ENCODE measurements around the gene KCTD2. TPM values are rescaled to one million over a fixed set of nuclear protein-coding genes. Genes with fewer than 3 reads are reported as not detected.

Gene KCTD2
- total and polyA plus RNA-seq, 3 donors from 2014 or later: 88.9 to 135 (median 122) TPM

DNA sequence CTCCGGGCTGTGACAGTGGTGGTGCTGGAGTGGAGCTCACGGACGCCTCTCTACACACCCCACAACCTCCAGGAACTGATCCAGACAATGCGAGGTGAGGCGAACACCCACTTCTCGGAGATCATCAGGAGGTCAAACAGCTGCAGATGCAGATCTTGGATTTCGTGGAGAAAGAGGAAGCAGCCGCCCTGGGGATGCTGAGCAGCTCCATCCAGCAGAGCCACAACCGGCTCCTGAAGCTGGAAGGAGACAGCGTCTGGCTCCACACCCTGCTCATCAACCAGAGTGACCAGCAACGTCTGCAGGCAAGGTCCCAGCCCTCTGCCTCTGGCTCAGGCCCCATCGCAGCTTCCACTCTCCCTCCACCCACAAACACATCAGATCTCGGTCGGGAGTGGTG lies 27.5 kb downstream of the KCTD2 start:
- TF ChIP-seq POLR2A (IDR thresholded peaks at IDR 0.05): no peak
- TF ChIP-seq, protein P1, sequence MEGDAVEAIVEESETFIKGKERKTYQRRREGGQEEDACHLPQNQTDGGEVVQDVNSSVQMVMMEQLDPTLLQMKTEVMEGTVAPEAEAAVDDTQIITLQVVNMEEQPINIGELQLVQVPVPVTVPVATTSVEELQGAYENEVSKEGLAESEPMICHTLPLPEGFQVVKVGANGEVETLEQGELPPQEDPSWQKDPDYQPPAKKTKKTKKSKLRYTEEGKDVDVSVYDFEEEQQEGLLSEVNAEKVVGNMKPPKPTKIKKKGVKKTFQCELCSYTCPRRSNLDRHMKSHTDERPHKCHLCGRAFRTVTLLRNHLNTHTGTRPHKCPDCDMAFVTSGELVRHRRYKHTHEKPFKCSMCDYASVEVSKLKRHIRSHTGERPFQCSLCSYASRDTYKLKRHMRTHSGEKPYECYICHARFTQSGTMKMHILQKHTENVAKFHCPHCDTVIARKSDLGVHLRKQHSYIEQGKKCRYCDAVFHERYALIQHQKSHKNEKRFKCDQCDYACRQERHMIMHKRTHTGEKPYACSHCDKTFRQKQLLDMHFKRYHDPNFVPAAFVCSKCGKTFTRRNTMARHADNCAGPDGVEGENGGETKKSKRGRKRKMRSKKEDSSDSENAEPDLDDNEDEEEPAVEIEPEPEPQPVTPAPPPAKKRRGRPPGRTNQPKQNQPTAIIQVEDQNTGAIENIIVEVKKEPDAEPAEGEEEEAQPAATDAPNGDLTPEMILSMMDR (IDR thresholded peaks at IDR 0.05): no peak
- H3K27me3 ChIP-seq: no peaks in the 10 kb centered on the region
- peaks cover 19% of the 10 kb centered on the region for H3K4me1 ChIP-seq
- intact Hi-C loops (cut with DNase I; ENCODE audit: low total_unique reads): no loop called here
- H3K9me3 ChIP-seq: no peaks in the 10 kb centered on the region
- no peak overlapping the region for H3K27ac ChIP-seq
- no peaks in the 10 kb centered on the region for H3K36me3 ChIP-seq (ENCODE audit: low read depth, missing control alignments)
- no peak for DNase-seq
- no peak overlapping the region for H3K4me3 ChIP-seq
- 88 to 93% methylated on average over 3 to 14 of the region's 14 CpGs for WGBS, 2 donors

DNA sequence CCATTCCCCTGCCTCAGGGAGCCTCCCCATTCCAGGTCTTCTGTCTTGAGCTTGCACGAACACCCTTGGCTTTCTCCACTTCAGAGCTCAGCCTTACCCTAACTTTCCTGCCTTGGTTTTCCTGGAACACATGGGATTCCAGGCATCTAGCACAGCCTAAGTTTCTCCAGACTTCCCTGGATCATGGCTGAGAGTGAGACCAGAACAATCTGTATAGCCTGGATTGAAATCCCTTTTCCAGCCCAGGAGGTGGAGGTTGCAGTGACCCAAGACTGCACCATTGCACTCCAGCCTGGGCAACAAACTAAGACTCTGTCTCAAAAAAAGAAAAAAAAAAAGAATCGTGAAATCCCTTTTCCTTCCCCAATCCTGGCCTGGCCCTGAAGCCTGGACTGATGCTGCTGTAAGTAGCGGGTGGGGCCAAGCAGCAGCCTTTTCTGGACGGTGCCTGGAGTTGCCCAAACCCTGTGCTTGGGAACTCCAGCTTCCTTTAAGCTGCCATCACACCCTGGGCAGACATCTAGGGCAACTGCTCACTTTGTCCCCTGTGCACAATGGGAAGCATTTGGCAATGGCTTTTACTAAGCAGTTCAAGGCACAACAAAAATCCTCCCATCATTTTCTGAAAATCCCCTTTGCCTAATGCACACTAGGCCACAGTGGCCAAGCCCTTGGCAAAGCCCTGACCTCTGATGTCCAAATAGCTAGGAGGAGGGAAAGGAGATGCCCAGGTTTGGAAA lies 28.7 kb downstream of the KCTD2 start:
- Histone ChIP-seq H3K4me3 (no peak overlapping the region), H3K4me1 (peaks cover 21% of the 10 kb centered on the region), H3K9me3 (no peaks in the 10 kb centered on the region), H3K36me3 (ENCODE audit: low read depth, missing control alignments) (no peaks in the 10 kb centered on the region), H3K27ac (no peak overlapping the region), H3K27me3 (no peaks in the 10 kb centered on the region)
- DNase-seq: no peak
- TF ChIP-seq, protein P1 (IDR thresholded peaks at IDR 0.05): no peak
- no peak for TF ChIP-seq POLR2A (IDR thresholded peaks at IDR 0.05)
- 41 to 67% methylated on average over 4 of the region's 4 CpGs for WGBS, 2 donors
- intact Hi-C loops (cut with DNase I; ENCODE audit: low total_unique reads): no loop called here

DNA sequence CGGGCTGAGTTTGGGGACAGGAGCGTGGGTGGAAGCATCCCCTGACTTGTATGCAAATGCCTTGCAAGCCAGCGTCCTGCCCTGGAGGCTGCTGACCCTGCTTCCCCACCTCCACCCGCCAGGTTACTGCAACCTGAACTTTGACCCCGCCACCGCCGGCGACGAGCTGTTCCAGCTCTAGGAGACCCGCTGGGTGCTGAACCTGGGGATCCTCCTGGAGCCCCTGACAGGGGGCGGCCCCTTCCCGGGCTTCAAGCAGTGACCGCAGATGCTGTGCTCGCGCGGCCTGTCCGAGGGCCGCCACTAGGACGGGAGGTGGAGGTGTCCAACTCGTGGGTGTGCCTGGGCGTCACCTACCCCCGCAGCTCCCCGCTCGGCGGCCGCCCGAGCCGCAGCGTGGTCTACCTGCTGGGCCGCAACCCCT lies 30.1 kb downstream of the KCTD2 start:
- TF ChIP-seq POLR2A (IDR thresholded peaks at IDR 0.05): no peak
- TF ChIP-seq, protein P1 (IDR thresholded peaks at IDR 0.05): no peak
- 32 to 71% methylated on average over 3 to 30 of the region's 30 CpGs for WGBS, 2 donors
- no peaks in the 10 kb centered on the region for H3K36me3 ChIP-seq (ENCODE audit: low read depth, missing control alignments)
- H3K4me1 ChIP-seq: peaks cover 21% of the 10 kb centered on the region
- H3K9me3 ChIP-seq: no peaks in the 10 kb centered on the region
- H3K4me3 ChIP-seq: peak overlapping the region; percentile 36 to 59
- no peaks in the 10 kb centered on the region for H3K27me3 ChIP-seq
- intact Hi-C loops (cut with DNase I; ENCODE audit: low total_unique reads): no loop called here
- peak overlapping the region; percentile 21 to 50 for H3K27ac ChIP-seq
- DNase-seq: no peak

DNA sequence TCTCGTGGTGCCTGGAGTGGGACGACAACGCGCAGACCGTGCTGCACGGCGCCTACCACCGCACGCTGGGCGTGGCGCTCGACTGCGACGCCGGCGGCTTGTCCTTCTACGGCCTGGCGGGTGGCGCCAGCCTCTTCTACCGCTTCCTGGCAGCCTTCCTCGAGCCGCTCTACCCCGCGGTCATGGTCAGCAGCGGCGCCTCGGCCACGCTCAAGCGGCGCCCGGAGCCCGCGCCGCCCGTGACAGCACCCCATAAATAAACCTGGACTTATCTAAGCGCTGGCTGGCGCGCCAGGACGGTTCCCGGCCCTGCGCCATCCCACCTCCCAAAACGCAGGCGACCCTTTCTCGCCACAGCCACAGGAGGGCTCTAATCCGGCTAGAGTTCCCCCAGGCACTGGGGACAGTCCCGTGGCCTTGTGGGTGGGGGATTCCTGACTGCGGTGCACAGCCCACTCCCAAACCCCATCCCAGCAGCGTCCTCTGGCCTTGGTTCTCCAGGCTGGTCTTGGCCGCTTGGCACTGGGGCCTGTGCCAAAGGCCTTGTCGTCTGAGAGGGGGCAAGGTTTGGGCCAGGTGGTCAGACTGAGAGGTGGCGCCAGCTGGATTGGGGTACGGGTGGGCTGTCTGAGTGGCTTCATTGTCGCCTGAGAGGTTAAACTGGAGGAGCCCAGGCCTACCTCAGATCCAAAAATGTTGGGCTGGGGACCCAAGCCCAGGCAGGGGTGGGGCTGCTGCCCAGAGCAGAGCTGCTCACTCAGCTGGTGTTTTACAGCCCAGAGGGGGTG lies 30.7 kb downstream of the KCTD2 start:
- WGBS, 2 donors: 2 to 15% methylated on average over 13 to 53 of the region's 53 CpGs
- no peak for TF ChIP-seq POLR2A (IDR thresholded peaks at IDR 0.05)
- TF ChIP-seq, protein P1 (IDR thresholded peaks at IDR 0.05): no peak
- peaks cover 21% of the 10 kb centered on the region for H3K4me1 ChIP-seq
- H3K4me3 ChIP-seq: peak overlapping the region; percentile 36 to 59
- DNase-seq: peak; percentile 64
- peak overlapping the region; percentile 21 to 50 for H3K27ac ChIP-seq
- H3K36me3 ChIP-seq (ENCODE audit: low read depth, missing control alignments): no peaks in the 10 kb centered on the region
- H3K9me3 ChIP-seq: no peaks in the 10 kb centered on the region
- intact Hi-C loops (cut with DNase I; ENCODE audit: low total_unique reads): no loop called here
- H3K27me3 ChIP-seq: no peaks in the 10 kb centered on the region

Data from testis (tissue), 3 donors.